Central memory CD8-positive, alpha-beta T cell (primary cell): ENCODE data around the gene PWP2.
"Not testable (repeated sequence)": the region's sequence is repeated elsewhere in the genome, so short reads cannot be mapped to it uniquely, and the experiment has no call there.

Experiments
- ATAC-seq: fragments of 150-1000 bp; cut with Tn5 transposase; replicated peaks from 2 replicates; pipeline ENCODE4 v1.10.0; 2022; ENCODE audit warnings: mild to moderate bottlenecking, moderate FRiP score, moderate number of reproducible peaks; ENCODE audit not compliant: poor library complexity, severe bottlenecking; ENCODE audit errors: extremely low read depth
- DNase-seq, 2 donors: peaks; one replicate each; pipeline ENCODE4 v3.0.0; 2021; ENCODE audit warnings: low spot score in 2 of 2
- H3K27ac Mint-ChIP-seq: one replicate; pipeline ENCODE4 v1.8.0; 2022; ENCODE audit warnings: low read depth, mild to moderate bottlenecking, moderate library complexity, mixed read lengths
- H3K27me3 Mint-ChIP-seq: one replicate; pipeline ENCODE4 v1.8.0; 2022; ENCODE audit warnings: mixed read lengths
- H3K36me3 Mint-ChIP-seq: one replicate; pipeline ENCODE4 v1.8.0; 2022; ENCODE audit warnings: mild to moderate bottlenecking, moderate library complexity, mixed read lengths; ENCODE audit not compliant: insufficient read depth
- H3K4me1 Mint-ChIP-seq: one replicate; pipeline ENCODE4 v1.8.0; 2022; ENCODE audit warnings: mixed read lengths
- H3K4me3 Mint-ChIP-seq: one replicate; pipeline ENCODE4 v1.8.0; 2022; ENCODE audit warnings: mild to moderate bottlenecking, moderate library complexity, mixed read lengths
- H3K9me3 Mint-ChIP-seq: one replicate; pipeline ENCODE4 v1.8.0; 2022; ENCODE audit warnings: mixed read lengths

PWP2 gene

DNA sequence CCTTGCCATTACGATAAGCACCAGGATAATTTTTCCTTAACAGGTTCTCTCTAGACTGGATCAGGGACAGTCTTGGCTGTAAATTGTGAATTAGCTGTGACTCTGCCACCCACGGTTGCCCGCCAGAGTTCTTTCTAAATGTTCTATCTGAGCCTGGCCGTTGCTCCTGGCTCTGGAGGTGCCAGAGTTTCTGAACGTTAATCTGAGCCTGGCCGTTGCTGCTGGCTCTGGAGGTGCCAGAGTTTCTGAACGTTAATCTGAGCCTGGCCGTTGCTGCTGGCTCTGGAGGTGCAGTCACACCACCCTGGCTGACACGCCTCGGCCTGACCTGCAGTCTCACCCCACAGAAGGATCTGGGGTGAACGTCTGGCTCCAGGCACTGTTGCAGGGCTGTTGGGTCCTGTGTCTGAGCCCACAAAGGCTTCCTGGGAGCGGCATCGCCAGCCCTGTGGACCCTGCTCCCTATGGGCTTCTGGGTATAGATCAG lies 56.0 kb downstream of the PWP2 start:
- H3K4me1 Mint-ChIP-seq, H3K9me3 Mint-ChIP-seq, H3K36me3 Mint-ChIP-seq: not testable (repeated sequence)

DNA sequence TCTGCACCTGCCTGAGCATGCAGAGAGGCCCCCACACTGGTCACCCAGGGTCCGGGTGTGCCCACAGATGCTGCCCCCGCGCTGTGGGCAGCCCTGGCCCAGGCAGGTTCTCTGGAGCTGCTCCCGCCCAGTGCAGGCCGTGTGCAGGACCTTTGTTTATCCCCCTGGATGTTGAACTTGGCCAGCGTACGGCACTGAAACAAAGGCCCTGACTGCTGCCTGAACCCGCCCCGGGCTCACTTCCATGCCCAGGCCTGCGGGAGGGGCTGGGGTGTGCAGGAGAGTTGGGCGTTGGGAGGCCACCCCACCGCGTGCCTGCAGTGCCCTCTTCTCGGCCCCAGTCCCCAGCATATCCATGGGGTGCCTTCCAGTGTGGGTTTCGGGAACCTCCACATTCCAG lies 58.7 kb downstream of the PWP2 start:
- DNase-seq, H3K27ac Mint-ChIP-seq, ATAC-seq, H3K9me3 Mint-ChIP-seq, H3K27me3 Mint-ChIP-seq, H3K4me1 Mint-ChIP-seq, H3K4me3 Mint-ChIP-seq, H3K36me3 Mint-ChIP-seq: not testable (repeated sequence)

More for the DNA sequence above, 56.0 kb downstream of the PWP2 start:
- not testable (repeated sequence) for H3K27me3 Mint-ChIP-seq, H3K27ac Mint-ChIP-seq, ATAC-seq, DNase-seq, H3K4me3 Mint-ChIP-seq

DNA sequence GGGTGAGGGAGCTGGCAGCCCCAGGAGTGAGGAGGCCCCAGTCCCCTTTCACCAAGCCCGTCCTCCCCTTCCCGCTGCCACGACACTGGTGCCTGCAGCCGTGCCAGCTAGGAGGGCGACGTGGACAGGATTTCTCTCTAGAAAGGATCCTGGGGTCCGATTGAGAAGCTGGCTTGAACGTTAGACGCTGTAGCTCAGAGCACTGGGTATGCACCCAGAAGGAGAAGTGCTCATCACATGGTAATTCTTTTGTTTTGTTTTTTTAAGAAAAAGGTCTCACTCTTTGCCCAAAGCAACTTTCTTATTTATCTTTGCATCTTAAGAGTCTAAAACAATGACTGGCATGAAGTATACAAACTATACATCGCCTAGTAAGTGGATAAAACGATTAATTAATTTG lies 60.3 kb downstream of the PWP2 start:
- H3K4me3 Mint-ChIP-seq, ATAC-seq, H3K27ac Mint-ChIP-seq, H3K36me3 Mint-ChIP-seq, DNase-seq, H3K27me3 Mint-ChIP-seq, H3K9me3 Mint-ChIP-seq, H3K4me1 Mint-ChIP-seq: not testable (repeated sequence)

DNA sequence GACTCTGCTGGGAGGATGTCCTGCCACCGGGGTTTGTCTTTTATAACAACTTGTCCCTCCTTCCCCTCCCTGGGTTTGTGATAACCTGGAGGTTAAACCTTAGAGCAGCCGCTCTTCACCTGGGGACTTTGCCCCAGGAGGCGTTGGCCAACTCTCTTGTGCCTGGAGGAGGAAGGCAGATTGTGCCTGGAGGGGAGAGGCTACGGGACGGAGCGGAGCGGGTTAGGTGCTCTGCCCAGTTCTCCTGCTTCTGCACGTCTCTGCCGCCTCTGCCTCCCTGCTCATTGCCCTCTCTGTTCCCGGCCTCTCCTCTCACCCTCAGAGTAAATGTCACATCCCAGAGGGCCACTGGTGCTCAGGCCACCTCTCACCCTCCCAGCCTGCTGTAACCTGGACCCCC lies 63.1 kb downstream of the PWP2 start:
- not testable (repeated sequence) for H3K4me1 Mint-ChIP-seq, ATAC-seq, H3K27ac Mint-ChIP-seq, DNase-seq, H3K9me3 Mint-ChIP-seq, H3K27me3 Mint-ChIP-seq, H3K36me3 Mint-ChIP-seq, H3K4me3 Mint-ChIP-seq

DNA sequence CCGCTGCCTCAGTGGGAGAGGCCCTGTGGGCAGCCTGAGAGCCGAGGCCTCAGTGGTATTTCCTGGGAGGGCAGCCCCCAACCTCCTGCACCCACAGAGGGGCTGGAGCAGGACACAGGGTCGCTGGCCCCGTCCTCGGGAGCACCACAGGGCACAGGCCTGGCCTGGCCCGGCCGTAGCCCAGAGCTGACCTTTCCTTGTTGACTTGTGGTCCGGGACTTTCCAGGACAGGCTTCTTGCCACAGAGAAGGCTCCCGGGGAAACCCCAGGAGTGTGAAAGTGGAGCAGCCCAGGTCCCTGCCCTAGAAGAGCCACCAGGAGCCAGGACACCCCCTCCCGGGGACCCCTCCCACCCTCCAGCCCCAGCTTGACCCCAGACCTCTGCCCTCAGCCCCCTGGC lies 63.7 kb downstream of the PWP2 start:
- not testable (repeated sequence) for H3K27ac Mint-ChIP-seq, ATAC-seq, H3K27me3 Mint-ChIP-seq, H3K36me3 Mint-ChIP-seq, H3K4me3 Mint-ChIP-seq, H3K4me1 Mint-ChIP-seq, H3K9me3 Mint-ChIP-seq, DNase-seq

DNA sequence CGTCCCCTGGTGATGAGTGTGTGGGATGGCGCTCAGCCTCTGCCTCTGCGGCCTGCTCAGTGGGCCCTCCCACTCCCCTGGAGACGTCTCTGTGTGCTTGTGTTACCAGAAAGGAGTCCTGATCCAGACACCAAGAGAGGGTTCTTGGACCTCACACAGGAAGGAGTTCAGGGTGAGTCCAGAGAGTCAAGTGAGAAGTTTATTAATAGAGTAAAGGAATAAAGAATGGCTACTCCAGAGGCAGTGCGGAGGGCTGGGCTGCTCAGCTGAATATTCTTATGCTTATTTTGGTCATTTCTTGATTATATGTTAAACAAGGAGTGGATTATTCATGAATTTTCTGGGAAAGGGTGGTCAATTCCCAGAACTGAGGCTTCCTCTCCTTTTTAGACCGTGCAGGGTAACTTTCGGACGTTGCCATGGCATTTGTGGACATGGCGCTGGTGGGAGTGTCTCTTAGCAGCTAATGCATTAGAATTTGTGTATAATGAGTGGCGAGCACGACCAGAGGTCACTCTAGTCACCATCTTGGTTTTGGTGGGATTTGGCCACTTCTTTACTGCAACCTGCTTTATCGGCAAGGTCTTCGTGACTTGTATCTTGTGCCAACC lies 64.9 kb downstream of the PWP2 start:
- H3K27me3 Mint-ChIP-seq, DNase-seq, H3K4me1 Mint-ChIP-seq, ATAC-seq, H3K36me3 Mint-ChIP-seq, H3K27ac Mint-ChIP-seq, H3K4me3 Mint-ChIP-seq, H3K9me3 Mint-ChIP-seq: not testable (repeated sequence)

DNA sequence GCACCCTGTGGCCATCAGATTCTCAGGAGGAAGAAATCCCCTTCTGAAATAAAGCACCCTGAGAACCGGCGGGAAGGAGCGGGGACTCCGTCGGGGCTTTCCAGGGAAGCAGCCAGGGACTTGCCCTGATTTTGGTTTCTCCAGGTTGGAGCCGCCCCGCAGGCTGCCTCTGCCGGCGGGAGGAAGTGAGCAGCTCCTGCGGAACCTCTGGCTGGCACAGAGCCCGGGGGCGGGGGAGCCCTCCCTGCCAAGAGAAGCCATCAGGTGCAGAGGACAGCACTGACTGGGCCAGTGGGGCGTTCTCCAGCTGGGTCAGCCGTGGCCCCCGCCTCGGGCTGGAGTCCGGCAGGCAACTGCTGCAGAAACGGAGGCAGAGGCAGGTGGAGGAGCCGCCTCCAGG lies 65.5 kb downstream of the PWP2 start:
- not testable (repeated sequence) for H3K9me3 Mint-ChIP-seq

DNA sequence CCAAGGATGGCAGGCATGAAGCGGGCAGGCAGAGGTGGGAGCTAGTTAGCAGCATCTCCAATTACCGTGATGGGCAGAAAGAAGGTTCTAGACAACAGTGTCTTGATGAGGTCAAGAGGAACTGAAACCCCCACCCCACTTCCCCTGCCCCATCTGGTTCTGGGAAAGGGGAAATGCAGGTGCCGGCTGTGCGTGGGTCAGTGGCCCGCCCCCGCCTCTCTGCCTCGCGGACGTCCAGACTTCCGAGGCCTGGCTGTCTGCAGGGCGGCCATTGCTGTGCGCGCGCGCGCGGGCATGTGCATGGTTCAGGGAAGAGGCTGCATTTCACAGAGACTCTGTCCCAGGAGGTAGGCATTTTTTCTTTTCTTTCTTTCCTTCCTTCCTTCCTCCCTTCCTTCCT lies 68.0 kb downstream of the PWP2 start:
- H3K4me3 Mint-ChIP-seq, H3K4me1 Mint-ChIP-seq, H3K36me3 Mint-ChIP-seq, H3K27ac Mint-ChIP-seq, H3K27me3 Mint-ChIP-seq, DNase-seq, H3K9me3 Mint-ChIP-seq: not testable (repeated sequence)
- ATAC-seq = peak; percentile 40

More for the DNA sequence above, 65.5 kb downstream of the PWP2 start:
- H3K4me1 Mint-ChIP-seq, H3K27me3 Mint-ChIP-seq, H3K27ac Mint-ChIP-seq, DNase-seq, H3K36me3 Mint-ChIP-seq, ATAC-seq, H3K4me3 Mint-ChIP-seq: not testable (repeated sequence)

DNA sequence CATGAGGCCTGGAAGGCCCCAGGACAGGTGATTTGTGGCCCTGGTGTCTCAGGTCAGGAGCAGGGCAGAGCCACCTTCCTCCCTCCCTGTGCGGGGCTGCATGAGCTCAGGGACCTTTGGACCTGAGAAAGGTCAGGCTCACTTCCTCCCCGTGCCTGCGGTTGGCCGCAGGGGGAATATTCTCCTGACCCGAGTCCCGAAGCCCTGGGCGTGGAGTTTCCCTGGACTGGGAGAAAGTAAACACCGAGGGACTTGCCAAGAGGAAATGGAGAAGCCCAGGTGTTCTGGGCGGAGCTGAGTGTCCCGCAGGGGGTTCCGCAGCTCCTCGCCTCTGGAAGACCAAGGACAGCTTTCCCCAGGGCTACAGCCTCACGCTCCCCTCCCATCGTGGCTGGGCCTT lies 68.9 kb downstream of the PWP2 start:
- not testable (repeated sequence) for H3K9me3 Mint-ChIP-seq, DNase-seq, H3K4me3 Mint-ChIP-seq, H3K36me3 Mint-ChIP-seq, ATAC-seq, H3K27me3 Mint-ChIP-seq, H3K27ac Mint-ChIP-seq, H3K4me1 Mint-ChIP-seq
